GM21515 (cell line): ENCODE measurements around the gene HMGXB4.

Source experiments
- ATAC-seq: cut with Tn5 transposase; IDR thresholded peaks from one replicate; pipeline ENCODE4 v1.9.1; 2021; ENCODE audit not compliant: unreplicated experiment

HMGXB4 gene

GRCh38 chr22:35324762-35325161 is 67.5 kb downstream of the HMGXB4 start:
- no peak for ATAC-seq

GRCh38 chr22:35325209-35325608 is 67.9 kb downstream of the HMGXB4 start:
- ATAC-seq = no peak

- no peak for ATAC-seq
Observed at GRCh38 chr22:35326854-35327562, 69.7 kb downstream of the HMGXB4 start.

GRCh38 chr22:35327690-35328471 is 70.6 kb downstream of the HMGXB4 start:
- no peak for ATAC-seq

GRCh38 chr22:35328472-35328885 is 71.2 kb downstream of the HMGXB4 start:
- no peak for ATAC-seq

- ATAC-seq = no peak
Observed at GRCh38 chr22:35329114-35329847, 72.0 kb downstream of the HMGXB4 start.

GRCh38 chr22:35330258-35330861 is 73.1 kb downstream of the HMGXB4 start:
- no peak for ATAC-seq

GRCh38 chr22:35332278-35332677 is 75.0 kb downstream of the HMGXB4 start:
- ATAC-seq = no peak

- no peak for ATAC-seq
Observed at GRCh38 chr22:35333220-35333619, 75.9 kb downstream of the HMGXB4 start.

GRCh38 chr22:35334004-35334403 is 76.7 kb downstream of the HMGXB4 start:
- no peak for ATAC-seq

GRCh38 chr22:35335468-35335867 is 78.2 kb downstream of the HMGXB4 start:
- no peak for ATAC-seq

GRCh38 chr22:35335936-35336781 is 78.9 kb downstream of the HMGXB4 start:
- no peak for ATAC-seq

- no peak for ATAC-seq
Observed at GRCh38 chr22:35337932-35338331, 80.6 kb downstream of the HMGXB4 start.

GRCh38 chr22:35341090-35341874 is 84.0 kb downstream of the HMGXB4 start:
- no peak for ATAC-seq

- no peak for ATAC-seq
Observed at GRCh38 chr22:35342390-35342789, 85.1 kb downstream of the HMGXB4 start.

GRCh38 chr22:35343664-35344550 is 86.6 kb downstream of the HMGXB4 start:
- ATAC-seq = no peak

GRCh38 chr22:35344956-35345690 is 87.8 kb downstream of the HMGXB4 start:
- no peak for ATAC-seq
